GM12865 (cell line): ENCODE measurements around the gene GSDMA.

Source experiments
- DNase-seq: peaks from one replicate; pipeline ENCODE4 v3.0.0; 2010; ENCODE audit warnings: low read depth
- H3K4me3 ChIP-seq: 2 replicates; pipeline ENCODE4 v1.5.1; 2011; ENCODE audit warnings: mild to moderate bottlenecking, low read depth, low read length, control low read depth
- TF ChIP-seq, protein P1 (sequence below): IDR thresholded peaks from 2 replicates; pipeline ENCODE4 v1.5.1; 2011; ENCODE audit warnings: low read length, control low read depth, low read depth, inconsistent platforms; ENCODE audit not compliant: insufficient read depth; ENCODE audit errors: missing control alignments

The GSDMA gene

DNA sequence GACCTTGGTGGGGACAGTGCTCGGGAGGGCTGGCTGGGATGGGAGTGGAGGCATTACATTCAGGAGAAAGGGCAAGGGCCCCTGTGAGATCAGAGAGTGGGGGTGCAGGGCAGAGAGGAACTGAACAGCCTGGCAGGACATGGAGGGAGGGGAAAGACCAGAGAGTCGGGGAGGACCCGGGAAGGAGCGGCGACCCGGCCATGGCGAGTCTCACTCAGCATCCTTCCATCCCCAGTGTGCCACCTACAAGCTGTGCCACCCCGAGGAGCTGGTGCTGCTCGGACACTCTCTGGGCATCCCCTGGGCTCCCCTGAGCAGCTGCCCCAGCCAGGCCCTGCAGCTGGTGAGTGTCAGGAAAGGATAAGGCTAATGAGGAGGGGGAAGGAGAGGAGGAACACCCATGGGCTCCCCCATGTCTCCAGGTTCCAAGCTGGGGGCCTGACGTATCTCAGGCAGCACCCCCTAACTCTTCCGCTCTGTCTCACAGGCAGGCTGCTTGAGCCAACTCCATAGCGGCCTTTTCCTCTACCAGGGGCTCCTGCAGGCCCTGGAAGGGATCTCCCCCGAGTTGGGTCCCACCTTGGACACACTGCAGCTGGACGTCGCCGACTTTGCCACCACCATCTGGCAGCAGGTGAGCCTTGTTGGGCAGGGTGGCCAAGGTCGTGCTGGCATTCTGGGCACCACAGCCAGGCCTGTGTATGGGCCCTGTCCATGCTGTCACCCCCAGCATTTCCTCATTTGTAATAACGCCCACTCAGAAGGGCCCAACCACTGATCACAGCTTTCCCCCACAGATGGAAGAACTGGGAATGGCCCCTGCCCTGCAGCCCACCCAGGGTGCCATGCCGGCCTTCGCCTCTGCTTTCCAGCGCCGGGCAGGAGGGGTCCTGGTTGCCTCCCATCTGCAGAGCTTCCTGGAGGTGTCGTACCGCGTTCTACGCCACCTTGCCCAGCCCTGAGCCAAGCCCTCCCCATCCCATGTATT, 53.5 kb downstream of the GSDMA start:
- DNase-seq, result no peak
- H3K4me3 ChIP-seq, result no peak overlapping the region
- TF ChIP-seq, protein P1, sequence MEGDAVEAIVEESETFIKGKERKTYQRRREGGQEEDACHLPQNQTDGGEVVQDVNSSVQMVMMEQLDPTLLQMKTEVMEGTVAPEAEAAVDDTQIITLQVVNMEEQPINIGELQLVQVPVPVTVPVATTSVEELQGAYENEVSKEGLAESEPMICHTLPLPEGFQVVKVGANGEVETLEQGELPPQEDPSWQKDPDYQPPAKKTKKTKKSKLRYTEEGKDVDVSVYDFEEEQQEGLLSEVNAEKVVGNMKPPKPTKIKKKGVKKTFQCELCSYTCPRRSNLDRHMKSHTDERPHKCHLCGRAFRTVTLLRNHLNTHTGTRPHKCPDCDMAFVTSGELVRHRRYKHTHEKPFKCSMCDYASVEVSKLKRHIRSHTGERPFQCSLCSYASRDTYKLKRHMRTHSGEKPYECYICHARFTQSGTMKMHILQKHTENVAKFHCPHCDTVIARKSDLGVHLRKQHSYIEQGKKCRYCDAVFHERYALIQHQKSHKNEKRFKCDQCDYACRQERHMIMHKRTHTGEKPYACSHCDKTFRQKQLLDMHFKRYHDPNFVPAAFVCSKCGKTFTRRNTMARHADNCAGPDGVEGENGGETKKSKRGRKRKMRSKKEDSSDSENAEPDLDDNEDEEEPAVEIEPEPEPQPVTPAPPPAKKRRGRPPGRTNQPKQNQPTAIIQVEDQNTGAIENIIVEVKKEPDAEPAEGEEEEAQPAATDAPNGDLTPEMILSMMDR, result no peak

DNA sequence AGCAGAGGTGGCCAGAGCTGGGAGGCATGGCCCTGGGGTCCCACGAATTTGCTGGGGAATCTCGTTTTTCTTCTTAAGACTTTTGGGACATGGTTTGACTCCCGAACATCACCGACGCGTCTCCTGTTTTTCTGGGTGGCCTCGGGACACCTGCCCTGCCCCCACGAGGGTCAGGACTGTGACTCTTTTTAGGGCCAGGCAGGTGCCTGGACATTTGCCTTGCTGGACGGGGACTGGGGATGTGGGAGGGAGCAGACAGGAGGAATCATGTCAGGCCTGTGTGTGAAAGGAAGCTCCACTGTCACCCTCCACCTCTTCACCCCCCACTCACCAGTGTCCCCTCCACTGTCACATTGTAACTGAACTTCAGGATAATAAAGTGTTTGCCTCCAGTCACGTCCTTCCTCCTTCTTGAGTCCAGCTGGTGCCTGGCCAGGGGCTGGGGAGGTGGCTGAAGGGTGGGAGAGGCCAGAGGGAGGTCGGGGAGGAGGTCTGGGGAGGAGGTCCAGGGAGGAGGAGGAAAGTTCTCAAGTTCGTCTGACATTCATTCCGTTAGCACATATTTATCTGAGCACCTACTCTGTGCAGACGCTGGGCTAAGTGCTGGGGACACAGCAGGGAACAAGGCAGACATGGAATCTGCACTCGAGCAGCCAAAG, 54.7 kb downstream of the GSDMA start:
- no peak for DNase-seq
- H3K4me3 ChIP-seq, result no peak overlapping the region
- TF ChIP-seq, protein P1, result no peak

DNA sequence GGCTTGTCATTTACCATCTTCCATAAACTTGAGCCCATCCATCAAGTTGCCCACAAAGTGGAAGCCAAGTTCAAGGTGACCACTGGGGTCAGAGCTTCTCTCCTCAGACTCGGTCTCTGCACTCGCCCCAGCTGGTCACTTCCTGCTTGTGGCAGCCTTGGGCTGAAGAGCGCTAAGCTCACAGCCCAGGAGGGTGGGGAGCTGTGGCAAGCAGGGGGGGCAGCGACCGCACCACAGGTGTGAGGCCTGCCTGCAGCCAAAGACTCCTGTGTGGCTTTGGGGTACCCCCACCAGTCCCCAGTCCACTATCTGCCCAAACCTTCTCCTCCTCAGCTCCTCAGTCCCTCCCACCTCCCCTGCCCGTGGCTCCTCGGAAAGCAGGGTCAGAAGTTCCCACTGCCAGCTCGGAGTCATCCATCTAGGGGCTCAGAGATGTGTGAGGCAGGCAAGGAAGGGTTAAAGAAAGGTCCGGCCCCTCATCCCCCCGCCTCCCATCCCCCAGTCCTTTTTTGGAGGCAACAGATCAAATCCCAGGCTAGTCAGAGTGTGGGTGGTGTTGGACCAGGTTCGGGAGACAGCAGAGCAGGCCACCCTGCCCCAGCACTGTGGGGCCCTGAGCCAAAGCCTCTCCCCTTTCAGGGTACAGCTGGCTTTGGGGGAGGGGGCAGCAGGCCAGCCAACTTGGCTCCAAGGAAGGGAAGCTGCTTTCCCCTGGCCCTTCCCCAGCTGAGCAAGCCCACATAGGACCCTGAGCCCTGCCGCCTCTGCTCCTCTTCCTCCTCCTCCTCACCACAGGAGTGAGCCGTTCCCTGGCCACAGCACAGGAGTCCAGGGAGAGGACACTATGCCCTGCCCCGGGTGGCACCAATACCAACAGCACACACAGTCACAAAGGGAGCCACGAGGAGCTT, 55.7 kb downstream of the GSDMA start:
- no peak for DNase-seq
- H3K4me3 ChIP-seq, result no peak overlapping the region
- TF ChIP-seq, protein P1, result no peak

DNA sequence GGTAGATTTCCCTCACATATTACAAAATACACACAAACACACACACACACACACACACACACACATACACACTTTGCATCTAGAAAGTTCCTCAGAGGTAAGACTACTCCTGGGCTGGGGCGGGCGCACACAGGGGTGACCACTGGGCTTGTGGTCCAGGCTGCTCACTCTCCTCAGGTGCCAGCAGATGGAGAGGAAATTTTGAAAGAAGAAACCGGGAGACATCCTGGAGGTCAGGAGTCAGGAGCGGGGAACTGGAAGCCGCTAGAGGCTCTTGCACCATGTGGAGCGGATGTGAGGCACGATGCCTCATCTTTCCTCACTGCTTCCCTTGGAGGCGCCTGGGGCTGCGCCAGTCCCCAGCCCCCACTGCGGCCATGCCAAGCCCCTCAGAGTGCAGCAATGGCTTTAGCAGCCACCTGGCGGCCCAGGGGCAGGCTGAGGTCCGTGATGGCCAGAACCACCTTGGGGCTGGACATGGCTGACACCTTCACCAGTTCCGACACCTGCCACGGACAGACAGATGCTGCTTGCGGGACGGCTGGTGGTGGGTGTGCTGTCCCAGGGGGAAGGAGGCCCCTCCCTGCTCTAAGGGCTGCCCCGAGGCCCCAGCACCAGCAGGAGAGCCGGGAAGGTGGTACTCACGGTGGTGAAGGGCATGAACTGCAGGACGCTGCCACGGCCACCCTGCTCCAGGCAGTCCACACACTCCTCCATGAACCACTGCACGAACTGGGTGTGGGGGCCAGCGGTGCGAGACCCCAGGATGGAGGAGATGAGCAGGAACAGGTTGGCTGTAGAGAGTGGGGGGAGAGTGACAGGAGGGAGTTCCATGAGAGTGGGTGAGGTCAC, 56.6 kb downstream of the GSDMA start:
- TF ChIP-seq, protein P1, result no peak
- H3K4me3 ChIP-seq, result no peak overlapping the region
- DNase-seq, result no peak

DNA sequence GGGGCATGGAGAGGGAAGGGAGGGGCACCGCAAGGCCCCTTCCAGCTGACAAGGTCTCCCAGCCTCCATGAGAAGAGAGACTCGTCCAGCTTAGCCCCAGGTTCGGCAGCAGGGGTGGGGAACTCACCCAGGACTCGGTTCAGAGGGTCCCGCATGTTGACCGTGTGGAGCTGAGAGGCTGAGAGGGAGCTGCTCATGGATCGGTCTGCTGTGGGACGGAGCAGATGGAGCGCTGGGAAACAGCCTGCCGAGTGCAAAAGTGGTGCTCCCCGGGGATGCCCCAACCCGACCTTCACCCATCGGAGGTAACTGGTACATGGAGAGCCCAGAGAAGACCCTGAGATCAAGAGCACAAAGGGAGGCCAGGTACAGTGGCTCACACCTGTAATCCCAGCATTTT, 57.3 kb downstream of the GSDMA start:
- no peak overlapping the region for H3K4me3 ChIP-seq
- TF ChIP-seq, protein P1, result no peak
- no peak for DNase-seq

DNA sequence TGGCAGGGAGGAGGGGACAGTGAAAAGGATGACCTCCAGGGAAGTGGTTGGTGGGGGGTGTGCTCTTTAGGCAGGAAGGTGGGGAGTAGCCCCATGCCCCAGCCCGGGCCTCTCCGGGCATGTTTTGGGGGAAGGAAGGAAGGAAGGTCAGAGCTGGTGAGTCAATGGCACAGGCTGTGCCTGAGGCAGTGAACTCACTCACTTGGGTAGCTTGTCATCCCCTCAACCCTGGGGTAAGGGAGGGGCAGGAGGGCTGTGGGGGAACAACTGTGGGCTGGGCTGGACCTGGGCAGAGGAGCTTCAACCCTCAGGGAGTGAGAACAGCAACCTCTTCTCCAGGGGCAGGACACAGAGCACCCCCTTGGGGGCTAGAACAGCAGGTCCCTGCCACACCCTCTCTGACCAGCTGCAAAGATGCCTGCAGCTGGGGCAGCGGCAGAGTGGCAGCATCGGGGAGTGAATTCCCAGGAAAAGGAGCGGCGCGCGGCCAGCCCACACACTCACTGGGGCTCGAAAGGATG, 58.7 kb downstream of the GSDMA start:
- no peak overlapping the region for H3K4me3 ChIP-seq
- TF ChIP-seq, protein P1, result no peak
- no peak for DNase-seq
